GM10266 (cell line): ENCODE measurements around the gene C6orf47.

Experiments used
- DNase-seq: peaks from one replicate; pipeline ENCODE4 v3.0.0; 2012; ENCODE audit errors: extremely low spot score
- TF ChIP-seq, protein P1 (sequence below): IDR thresholded peaks from 2 replicates; pipeline ENCODE4 v1.5.1; 2012; ENCODE audit warnings: mild to moderate bottlenecking, low read depth; ENCODE audit not compliant: control insufficient read depth, insufficient read depth; ENCODE audit errors: missing control alignments

C6orf47 gene

DNA sequence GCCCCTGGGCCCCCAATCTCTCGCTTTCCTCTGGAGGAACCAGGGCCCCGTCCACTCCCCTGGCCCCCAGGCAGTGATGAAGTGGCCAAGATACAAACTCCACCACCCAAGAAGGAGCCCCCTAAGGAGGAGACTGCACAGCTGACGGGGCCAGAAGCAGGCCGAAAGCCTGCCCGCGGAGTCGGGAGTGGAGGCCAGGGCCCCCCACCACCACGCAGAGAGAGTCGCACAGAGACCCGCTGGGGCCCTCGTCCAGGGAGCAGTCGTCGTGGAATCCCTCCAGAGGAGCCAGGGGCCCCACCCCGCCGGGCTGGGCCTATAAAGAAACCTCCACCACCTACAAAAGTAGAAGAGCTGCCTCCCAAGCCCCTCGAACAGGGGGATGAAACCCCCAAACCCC is 29.4 kb downstream of the C6orf47 start:
- no peak for DNase-seq
- TF ChIP-seq, protein P1, sequence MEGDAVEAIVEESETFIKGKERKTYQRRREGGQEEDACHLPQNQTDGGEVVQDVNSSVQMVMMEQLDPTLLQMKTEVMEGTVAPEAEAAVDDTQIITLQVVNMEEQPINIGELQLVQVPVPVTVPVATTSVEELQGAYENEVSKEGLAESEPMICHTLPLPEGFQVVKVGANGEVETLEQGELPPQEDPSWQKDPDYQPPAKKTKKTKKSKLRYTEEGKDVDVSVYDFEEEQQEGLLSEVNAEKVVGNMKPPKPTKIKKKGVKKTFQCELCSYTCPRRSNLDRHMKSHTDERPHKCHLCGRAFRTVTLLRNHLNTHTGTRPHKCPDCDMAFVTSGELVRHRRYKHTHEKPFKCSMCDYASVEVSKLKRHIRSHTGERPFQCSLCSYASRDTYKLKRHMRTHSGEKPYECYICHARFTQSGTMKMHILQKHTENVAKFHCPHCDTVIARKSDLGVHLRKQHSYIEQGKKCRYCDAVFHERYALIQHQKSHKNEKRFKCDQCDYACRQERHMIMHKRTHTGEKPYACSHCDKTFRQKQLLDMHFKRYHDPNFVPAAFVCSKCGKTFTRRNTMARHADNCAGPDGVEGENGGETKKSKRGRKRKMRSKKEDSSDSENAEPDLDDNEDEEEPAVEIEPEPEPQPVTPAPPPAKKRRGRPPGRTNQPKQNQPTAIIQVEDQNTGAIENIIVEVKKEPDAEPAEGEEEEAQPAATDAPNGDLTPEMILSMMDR: no peak

DNA sequence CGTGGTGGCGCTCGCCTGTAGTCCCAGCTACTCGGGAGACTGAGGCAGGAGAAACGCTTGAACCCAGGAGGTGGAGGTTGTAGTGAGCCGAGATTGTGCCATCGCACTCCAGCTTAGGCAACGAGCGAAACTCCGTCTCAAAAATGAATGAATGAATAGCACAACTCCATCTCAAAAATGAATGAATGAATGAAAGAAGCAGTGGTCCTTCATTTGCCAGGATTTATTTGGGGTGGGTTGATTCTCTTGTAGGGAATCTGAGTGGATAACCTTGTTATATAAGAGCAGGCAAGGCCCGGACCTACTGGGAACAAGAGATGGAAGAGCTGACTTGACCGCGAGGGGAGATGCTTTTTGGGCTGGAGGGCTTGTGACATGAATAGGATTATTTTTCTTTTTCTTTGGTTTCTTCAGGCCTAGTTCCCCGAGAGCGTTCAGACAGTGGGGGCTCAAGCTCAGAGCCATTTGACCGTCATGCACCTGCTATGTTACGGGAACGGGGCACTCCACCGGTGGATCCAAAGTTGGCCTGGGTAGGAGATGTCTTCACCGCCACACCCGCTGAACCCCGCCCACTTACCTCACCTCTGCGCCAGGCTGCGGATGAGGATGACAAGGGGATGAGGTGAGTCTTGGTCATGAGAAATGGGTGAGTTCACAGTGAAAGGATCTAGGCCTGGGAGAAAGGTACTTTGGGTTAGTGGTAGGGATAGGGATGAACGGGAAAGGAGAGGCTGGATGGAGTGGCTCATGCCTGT is 30.2 kb downstream of the C6orf47 start:
- no peak for DNase-seq
- TF ChIP-seq, protein P1: no peak

DNA sequence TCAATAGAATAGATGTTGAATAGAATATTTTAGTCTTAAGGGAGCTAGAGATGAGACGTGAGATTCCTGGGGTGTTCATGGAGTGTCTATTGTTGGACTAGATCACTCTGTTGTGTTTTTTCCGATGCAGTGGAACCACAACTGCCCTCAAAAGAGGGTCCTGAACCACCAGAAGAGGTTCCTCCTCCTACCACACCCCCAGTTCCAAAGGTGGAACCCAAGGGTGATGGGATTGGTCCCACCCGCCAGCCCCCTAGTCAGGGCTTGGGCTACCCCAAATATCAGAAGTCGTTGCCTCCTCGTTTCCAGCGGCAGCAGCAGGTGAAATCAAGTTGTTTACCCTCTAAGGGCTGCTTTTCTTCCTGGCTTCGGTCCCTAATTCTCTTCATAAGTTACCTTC is 31.6 kb downstream of the C6orf47 start:
- no peak for DNase-seq
- TF ChIP-seq, protein P1: no peak

DNA sequence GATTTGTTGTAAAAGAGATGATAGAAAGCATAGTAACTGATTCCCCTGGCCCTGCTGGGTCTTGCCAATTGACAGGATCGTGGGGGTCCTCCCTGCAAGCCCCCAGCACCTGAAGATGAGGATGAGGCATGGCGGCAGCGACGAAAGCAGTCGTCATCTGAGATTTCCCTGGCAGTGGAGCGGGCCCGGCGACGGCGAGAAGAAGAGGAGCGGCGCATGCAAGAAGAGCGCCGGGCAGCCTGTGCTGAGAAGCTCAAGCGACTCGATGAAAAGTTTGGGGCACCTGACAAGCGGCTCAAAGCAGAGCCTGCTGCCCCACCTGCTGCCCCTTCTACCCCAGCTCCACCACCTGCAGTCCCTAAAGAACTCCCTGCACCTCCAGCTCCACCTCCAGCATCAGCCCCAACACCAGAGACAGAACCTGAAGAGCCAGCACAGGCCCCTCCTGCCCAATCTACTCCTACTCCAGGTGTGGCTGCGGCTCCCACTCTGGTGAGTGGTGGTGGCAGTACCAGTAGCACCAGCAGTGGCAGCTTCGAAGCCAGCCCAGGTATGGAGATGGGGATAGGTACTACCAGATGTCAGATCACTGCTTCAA is 32.8 kb downstream of the C6orf47 start:
- DNase-seq: no peak
- TF ChIP-seq, protein P1: no peak

DNA sequence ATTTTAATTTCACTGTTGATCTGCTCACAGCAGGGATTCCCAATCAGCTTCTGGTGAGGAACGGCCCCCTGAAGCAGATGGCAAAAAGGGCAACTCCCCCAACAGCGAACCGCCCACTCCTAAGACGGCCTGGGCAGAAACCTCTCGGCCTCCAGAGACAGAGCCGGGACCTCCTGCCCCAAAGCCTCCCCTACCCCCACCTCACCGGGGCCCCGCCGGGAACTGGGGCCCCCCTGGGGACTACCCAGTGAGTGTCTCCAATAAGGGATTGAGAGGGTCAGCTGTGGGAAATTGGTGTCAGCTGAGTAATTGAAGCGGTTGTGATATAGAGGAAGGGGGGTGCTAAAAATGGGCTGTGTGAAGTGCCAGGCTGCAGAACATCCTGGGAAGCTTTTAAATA is 33.6 kb downstream of the C6orf47 start:
- no peak for DNase-seq
- TF ChIP-seq, protein P1: no peak

DNA sequence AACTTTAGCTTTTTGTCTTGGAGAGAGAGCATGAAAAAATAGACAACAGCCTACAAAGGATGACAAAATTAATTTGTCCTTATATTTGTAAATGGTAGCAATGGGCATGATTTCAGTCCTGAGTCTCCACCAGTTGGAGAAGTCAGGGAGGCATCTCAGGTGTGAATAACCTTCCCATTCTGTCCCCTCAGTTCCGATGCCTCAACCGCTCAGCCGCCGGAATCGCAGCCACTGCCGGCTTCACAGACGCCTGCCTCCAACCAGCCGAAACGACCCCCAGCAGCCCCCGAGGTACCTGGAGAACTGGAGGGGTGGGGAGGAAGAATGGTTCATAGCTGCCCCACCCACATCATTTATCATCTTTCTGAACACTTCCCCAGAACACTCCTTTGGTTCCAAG is 36.5 kb downstream of the C6orf47 start:
- TF ChIP-seq, protein P1: no peak

DNA sequence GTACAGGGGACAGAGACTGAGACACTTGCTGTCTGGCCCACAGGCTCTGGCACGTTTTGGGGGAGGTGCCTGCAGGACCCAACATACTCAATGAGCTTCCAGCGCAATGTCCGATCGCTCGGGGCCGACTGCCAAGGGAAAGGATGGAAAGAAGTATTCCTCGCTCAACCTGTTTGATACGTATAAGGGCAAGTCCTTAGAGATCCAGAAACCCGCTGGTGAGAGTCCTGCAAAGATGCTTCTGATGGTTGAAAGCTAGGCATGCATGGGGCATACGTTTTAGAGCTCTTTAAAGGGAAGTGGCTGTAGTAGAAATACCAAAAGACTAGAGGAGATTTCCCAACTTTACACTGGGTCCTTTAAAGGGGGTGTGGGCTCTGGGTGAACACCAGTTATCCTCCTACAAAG is 37.9 kb downstream of the C6orf47 start:
- TF ChIP-seq, protein P1: no peak
- no peak for DNase-seq

More for the DNA sequence above, 36.5 kb downstream of the C6orf47 start:
- no peak for DNase-seq
